HG02970 (cell line): ENCODE data around the gene CTCF.

Experiments
- ATAC-seq: cut with Tn5 transposase; IDR thresholded peaks from one replicate; pipeline ENCODE4 v1.9.1; 2021; ENCODE audit warnings: mild to moderate bottlenecking, moderate library complexity, moderate number of reproducible peaks; ENCODE audit not compliant: unreplicated experiment, low FRiP score

CTCF gene

DNA sequence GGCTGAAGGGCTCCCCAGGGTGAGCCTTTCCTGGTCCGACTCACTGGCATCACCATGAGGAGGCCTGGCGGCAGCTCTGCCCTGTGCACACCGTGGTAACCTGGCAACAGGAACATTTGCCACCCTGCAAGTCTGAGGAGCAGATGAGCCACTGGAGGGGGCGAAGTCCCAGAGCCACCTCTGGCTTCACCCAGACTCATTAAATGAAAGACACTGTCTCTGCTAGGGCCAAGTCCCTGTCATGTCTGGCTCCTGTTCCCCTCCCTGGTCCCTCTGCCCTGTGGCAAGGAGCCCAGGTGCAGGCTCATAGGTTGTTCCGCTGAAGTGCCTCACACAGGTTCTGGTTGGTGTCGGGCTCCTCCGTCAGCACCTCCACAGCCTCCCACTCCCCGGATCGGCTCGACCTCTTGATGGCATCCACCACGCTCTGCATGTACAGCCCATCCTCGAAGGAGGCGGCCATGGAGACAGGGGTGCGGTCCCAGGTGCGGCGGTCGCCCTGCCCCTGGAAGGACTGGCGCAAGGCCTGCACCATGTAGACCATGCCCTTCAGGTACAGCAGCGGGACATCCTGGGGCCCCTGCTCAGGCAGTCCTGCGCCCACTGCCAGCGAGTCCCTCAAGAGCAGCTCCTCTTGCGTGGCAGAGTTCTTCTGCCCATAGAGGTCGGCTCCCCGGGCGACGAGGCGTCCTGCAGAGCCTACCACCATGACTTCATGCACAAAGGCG lies 112.7 kb downstream of the CTCF start:
- ATAC-seq = no peak

DNA sequence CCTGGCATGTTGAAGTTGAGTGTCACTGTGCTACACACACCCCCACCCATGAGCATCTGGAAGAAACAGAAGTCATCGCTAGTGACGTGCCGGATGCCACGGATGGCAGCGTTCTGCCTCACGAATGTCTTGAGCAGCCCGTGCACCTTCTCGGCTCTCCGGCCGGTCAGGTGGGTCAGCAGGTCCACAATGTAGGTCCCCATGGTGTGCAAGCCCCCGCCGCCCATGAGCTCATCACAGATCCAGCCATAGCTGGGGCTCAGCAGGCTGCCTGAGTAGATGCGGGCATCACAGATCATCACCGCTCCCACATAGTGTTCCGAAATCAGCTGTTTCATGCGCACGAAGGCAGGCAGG lies 113.2 kb downstream of the CTCF start:
- no peak for ATAC-seq

DNA sequence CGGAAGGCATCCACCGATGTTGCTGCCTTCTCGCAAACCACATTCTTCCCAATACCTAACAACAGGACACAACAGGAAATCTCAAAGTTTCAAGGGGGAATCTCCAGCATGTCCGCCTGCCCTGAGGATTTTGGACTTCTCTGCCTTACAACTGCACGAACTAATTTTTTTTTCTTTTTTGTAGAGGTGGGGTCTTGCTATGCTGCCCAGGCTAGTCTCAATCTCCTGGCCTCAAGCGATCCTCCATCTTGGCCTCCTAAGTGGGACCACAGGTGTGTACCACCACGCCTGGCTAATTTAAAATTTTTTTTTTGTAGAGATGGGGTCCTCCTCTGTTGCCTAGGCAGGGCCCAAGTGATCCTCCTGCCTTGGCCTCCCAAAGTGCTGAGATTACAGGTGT lies 113.7 kb downstream of the CTCF start:
- ATAC-seq = no peak

DNA sequence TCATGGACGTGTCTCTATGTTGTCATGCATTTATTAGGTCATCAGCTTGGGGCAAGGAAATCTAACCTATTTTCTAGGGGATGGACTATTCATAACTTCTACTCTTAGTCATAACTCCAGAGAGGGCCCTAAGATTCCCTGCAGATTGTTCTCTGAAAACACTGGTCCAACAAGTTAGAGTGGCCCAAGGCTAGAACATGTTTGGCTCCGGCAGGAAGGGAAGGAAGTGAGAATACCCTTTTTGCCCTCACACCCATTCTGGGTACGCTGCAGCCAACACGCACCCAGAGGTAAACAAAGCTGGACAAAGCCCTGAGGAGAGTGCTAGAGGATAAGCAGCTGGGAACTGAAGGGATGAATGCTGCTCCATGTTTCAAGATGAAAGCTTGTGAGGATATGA lies 114.2 kb downstream of the CTCF start:
- no peak for ATAC-seq

DNA sequence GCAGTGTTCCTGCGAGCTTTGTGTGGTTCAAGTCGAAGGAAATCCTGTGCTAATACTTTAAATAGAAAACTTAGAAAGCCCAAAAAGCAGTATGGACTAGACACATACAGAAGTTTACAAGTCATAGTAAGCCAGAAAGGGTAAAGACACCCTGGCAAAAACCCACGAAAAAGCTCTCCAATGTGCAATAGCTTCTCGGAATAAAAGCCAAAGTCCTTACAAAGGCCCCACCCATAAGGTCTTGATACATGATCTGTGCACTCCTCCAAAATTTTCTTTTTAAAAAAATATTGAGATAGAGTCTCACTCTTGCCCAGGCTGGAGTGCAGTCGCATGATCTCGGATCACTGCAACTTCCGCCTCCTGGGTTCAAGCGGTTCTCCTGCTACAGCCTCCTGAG lies 114.6 kb downstream of the CTCF start:
- ATAC-seq = no peak

DNA sequence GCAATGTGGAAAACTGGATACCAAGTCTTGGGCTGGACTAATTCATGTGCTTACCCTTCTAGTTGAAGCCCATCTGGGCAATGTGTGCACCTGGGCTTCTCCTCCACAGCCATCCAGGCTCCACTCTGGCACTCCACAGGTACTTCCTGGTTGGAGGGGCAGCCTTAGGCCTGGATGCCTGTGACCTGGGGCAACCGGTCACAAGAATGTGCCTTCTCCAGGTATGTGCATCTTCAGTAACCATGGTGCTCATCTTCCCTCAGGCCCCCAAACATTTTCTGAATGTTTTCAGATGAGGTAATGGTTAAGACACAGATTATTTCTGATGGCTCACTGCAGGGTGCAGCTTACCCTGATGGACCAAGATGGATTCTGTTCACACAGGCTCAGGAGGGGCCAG lies 115.4 kb downstream of the CTCF start:
- no peak for ATAC-seq

DNA sequence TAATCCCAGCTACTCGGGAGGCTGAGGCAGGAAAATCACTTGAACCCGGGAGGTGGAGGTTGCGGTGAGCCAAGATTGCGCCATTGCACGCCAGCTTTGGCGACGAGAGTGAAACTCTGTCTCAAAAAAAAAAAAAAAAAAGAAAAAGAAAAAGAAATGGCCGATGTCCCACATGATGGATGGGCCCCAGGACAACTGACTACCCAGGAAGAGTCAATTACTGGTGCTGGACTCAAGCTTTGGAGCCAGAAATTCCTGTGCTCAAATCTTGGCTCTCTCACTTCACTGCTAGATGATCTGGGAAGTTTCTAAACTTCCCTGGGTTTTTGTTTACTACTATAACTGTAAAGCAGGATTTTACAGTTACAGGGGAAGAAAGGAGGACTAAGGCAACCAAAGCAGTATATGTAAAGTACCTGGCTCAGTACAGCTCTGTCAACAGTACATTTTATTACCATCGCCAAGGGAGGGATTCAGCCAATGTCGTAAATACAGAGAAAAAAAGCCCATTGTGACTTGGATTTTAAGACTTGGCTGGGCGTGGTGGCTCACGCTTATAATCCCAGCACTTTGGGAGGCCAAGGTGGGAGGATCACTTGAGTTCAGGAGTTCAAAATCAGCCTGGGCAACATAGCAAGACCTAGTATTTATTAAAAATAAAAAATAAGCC lies 116.2 kb downstream of the CTCF start:
- no peak for ATAC-seq

DNA sequence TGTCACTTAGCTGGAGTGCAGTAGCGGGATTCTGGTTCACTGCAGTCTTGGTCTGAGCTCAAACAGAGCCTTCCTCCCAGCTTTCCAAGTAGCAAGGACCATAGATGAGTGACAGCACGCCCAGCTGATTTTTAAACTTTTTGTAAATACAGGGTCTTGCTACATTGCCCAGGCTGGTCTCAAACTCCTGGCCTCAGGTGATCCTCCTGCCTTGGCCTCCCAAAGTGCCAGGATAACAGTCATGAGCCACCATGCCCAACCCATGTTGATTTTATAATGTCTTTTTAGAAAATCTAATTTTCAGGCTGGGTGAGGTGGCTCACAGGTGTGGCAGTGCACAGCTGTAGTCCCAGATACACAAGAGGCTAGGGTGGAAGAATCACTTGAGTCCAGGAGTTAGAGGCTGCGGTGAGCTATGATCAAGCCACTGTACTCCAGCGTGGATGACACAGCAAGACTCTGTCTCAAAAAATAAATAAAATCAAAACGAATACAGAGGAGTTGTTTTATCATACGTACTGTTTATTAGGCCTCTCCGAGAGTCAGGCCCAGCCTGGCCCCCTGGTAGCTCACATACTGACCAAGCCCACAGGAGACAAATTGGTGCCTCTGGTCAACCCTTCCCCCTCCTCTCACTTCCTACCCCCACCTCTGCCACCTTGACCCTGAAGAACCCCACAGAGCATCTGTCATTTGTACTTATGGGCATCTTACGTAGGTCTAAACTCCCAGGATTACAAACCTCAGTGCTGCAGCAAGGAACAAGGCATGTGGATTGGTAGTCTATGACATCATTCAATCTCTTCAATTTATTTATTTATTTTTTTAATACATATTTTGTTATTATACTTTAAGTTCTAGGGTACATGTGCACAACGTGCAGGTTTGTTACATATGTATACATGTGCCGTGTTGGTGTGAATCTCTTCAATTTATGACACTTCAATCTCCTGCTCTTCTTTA lies 117.9 kb downstream of the CTCF start:
- no peak for ATAC-seq

DNA sequence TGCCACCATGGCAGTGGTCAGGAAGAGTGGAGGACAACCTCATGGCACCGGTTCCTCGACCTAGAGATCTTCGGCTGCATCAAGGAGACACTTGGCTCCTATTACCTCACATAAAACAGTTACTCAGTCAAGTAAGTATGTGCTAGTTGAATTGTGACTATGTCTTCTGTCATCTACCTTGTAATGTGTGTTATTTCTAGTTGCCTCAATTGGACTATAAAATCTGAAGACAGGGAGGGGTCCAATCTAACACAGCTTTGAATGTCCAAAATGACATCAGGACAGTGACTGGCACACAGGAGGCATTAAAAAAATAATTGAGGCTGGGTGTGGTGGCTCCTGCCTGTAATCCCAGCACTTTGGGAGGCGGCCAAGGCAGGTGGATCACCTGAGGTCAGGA lies 121.4 kb downstream of the CTCF start:
- ATAC-seq = no peak

DNA sequence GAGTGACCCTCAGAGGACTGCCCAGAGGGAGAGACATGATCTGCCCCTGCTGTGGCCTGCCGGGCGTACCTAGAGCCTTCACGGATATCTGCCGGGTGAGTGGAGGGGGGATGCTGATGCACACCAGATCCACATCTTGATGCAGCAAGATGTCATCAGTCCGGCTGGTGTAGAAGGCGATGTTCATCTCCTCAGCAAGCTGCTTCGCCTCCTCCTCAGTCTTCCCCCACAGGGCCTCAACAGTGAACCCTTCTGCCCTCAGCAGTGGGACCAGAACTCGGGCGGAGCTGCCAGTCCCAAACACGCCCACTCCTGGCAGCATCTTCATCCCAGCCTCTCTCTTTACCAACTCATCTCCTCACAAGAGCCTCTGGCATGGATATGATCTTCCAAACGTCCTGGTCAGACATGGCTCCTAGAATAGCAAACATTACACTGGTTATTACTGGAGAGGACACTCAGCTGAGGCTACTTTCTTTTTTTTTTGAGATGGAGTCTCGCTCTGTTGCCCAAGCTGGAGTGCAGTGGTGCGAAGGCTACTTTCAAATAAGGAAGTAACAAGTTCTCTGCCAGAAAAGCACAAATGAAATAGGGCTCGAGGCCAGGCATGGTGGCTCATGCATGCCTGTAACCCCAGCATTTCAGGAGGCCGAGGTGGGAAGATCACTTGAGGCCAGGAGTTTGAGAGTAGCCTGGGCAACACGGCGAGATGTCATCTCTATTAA lies 123.2 kb downstream of the CTCF start:
- ATAC-seq = no peak
